Raji (cell line): ENCODE data around the gene H2BK1.

Experiments
- POLR2A ChIP-seq: IDR thresholded peaks from 2 replicates; pipeline ENCODE4 v1.6.1; 2011; ENCODE audit warnings: low read depth, low read length, control low read depth; ENCODE audit not compliant: insufficient read depth

The H2BK1 gene

GRCh38 chr7:151185762-151186639 lies 24.3 kb downstream of the H2BK1 start:
- no peak for TF ChIP-seq POLR2A

- no peak for TF ChIP-seq POLR2A
Measured at GRCh38 chr7:151181011-151181431, 29.3 kb downstream of the H2BK1 start.

- no peak for TF ChIP-seq POLR2A
Measured at GRCh38 chr7:151179946-151180345, 30.3 kb downstream of the H2BK1 start.

GRCh38 chr7:151179287-151179860 lies 30.9 kb downstream of the H2BK1 start:
- no peak for TF ChIP-seq POLR2A

- no peak for TF ChIP-seq POLR2A
Measured at GRCh38 chr7:151178831-151179230, 31.5 kb downstream of the H2BK1 start.

- TF ChIP-seq POLR2A = no peak
Measured at GRCh38 chr7:151178236-151178635, 32.1 kb downstream of the H2BK1 start.

GRCh38 chr7:151177310-151177709 lies 33.0 kb downstream of the H2BK1 start:
- no peak for TF ChIP-seq POLR2A

GRCh38 chr7:151176401-151176800 lies 33.9 kb downstream of the H2BK1 start:
- no peak for TF ChIP-seq POLR2A

GRCh38 chr7:151175793-151176311 lies 34.4 kb downstream of the H2BK1 start:
- no peak for TF ChIP-seq POLR2A

GRCh38 chr7:151175047-151175792 lies 35.1 kb downstream of the H2BK1 start:
- no peak for TF ChIP-seq POLR2A

GRCh38 chr7:151174246-151175046 lies 35.8 kb downstream of the H2BK1 start:
- no peak for TF ChIP-seq POLR2A

- TF ChIP-seq POLR2A = no peak
Measured at GRCh38 chr7:151173386-151174245, 36.7 kb downstream of the H2BK1 start.

GRCh38 chr7:151172273-151173141 lies 37.8 kb downstream of the H2BK1 start:
- no peak for TF ChIP-seq POLR2A
